Activated CD8-positive, alpha-beta memory T cell treated with anti-CD3 and anti-CD28 coated beads, Interleukin-2, amount 50 U/mL, for 24 hours (primary cell): ENCODE results near the gene SERPINA6.
"Not testable (repeated sequence)": the region's sequence is repeated elsewhere in the genome, so short reads cannot be mapped to it uniquely, and the experiment has no call there.

Source experiments
- DNase-seq: peaks from one replicate; pipeline ENCODE4 v3.0.0-alpha.2; 2020; ENCODE audit errors: extremely low read depth

The SERPINA6 gene

DNA sequence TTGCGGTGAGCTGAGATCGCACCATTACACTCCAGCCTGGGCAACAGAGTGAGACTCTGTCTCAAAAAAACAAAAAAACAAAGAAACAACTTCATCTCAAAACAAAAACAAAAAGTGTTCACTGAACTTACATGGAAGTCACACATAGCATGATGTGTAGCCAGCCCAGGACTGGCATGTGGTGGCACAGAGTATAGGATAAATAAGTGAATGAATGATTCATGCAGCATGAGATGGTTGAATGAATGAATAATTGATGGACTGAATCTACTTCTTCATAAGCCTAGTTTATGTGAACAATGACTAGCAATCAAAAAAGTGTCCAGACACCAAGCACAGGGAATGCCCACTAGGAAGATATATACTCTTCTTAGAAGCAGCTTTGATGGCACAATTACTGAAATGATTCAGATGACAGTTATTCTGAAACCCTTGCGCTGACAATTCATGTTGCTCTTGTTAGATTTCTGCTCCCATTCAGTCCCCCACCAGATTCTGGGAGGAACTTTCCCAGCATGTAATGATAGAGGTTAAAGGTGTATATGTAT, 31.6 kb upstream of the SERPINA6 start:
- no peak for DNase-seq

GRCh38 chr14:94354190-94354589, 31.1 kb upstream of the SERPINA6 start:
- not testable (repeated sequence) for DNase-seq

GRCh38 chr14:94349276-94349675, 26.1 kb upstream of the SERPINA6 start:
- no peak for DNase-seq

DNA sequence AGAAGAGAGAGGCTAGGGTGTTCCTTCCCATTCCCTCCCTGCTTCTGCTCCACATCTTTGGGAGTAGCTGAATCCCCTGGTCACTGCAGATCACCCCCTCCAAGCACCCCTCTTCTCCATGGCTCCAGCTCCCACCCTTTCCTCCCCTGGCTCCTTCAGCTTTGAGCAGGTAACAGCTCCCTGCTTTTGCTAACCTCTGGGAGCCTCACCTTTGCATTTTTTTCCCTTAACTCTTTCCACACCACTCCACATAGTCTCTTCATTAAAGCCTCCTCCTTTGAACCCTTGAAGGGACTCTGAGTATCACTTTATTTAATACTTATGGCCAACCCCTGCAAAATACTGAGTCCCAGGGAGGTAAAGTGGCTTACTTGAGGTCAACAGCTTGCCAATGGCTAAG, 25.7 kb upstream of the SERPINA6 start:
- no peak for DNase-seq

DNA sequence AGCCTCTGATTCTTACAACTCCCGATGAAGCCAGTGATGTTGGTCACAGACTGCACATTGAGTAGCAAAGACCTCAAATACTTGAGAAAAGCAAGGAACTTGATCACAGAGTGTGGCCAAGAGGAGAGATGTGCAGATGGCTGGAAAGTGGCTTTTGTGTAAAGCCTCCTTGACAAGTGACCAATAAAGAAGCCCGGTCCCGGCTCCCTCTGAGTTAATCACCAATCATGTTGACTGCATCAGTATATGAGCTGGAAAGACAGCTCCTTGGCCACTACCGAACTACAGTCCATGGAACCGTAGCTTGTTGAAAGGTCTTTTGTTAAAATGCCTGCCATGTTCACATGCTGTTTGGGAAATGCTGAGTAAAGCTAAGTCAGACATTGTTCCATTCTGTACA, 23.7 kb upstream of the SERPINA6 start:
- DNase-seq, result no peak

- peak; percentile 23 for DNase-seq
Observed at GRCh38 chr14:94346065-94346786, 23.1 kb upstream of the SERPINA6 start.

DNA sequence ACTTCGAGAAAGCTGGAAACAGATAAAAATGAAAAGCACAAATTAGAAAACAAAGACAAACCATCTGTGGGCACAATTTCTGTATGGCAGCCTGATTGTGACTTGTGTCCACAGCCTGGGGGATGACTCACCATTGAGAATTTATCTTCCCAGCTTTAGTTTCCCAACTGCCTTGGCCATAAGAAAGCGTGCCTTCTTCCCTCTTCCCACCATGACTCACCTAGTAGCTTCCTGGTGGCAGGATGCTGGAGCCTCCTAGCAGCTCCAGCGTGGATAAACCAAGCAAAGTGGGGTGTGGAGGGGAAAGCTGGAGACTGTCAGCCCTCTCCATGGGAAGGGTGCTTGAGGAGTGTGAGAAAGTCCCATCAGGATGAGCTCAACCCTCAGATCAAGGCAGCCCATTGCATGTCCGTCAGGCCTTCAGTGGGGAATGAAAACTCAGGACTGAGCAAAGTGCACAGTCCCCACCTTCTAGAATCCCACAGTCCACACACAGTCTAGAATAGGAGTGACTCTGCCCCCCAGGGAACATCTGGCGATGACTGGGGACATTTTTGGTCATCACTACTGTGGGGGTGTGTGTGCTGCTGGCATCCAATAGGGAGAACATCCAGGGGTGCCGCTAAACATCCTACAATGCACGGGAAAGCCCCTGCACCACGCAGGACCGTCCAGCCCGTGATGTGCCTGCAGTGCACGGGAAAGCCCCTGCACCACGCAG, 22.4 kb upstream of the SERPINA6 start:
- DNase-seq, result no peak

DNA sequence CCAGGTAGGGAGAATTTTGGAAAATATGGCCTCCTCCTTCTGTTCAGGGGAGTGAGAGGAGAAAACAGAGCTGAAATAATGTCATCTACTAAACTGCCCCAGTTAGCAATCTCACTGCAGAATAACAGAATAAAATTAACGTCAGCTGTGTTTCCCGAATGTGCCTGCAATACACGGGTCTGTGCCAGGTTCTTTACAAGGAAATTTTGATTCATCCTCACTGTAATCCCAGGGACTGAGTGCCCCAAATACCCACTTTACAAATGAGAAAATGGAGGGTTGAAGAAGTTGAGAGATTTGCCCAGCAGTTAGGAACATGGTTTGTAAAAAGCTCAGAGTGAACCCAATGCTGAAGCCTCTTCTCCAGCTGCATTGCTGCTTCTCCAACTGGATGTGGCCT, 21.3 kb upstream of the SERPINA6 start:
- no peak for DNase-seq

GRCh38 chr14:94343238-94344005, 20.3 kb upstream of the SERPINA6 start:
- DNase-seq, result no peak

DNA sequence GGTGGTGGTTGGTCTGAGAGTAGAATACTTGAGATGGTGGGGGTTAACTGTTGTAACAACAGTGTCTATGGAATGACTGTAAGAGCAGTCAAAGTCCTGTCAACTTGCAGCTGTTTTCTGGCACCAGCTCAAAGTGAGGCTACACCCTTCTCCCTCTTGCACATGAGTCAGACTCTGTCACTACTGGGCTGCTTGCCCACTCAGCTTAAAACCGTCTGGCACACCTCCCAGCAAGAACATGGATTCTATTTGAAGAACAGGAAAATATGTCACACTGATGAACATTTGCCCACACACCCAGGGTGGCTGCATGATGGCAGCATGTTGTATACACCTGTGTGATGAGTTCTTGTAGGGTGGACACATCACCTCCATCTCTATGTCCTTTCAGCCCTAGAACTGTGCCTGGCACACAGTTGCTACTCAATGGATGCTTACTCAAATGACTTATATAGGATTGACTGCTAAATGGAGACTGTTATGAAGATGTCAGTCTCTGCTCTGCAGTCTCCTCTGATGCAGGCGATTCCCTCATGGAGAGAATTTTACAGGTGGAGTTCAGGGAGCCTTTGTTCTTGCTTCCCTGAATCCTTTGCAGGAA, 19.3 kb upstream of the SERPINA6 start:
- no peak for DNase-seq

- no peak for DNase-seq
Observed at GRCh38 chr14:94341656-94342333, 18.7 kb upstream of the SERPINA6 start.

DNA sequence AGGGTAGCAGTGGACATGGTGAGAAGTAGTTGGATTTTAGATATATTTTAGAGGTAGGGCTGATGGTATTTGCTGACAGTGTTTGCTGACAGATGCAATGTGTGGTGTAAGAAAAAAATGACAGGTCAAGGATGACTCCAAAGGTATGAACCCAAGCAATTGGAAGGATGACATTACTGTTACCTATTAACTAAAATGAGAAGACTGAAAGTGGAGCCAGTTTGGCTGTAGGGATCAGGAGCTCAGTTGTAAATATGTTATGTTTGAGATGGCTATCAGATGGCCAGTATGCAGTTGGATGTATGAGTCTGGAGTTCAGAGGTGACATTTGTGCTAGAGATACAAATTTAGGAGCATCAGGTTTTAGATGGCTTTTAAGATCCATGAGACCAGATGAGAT, 17.4 kb upstream of the SERPINA6 start:
- DNase-seq, result no peak

DNA sequence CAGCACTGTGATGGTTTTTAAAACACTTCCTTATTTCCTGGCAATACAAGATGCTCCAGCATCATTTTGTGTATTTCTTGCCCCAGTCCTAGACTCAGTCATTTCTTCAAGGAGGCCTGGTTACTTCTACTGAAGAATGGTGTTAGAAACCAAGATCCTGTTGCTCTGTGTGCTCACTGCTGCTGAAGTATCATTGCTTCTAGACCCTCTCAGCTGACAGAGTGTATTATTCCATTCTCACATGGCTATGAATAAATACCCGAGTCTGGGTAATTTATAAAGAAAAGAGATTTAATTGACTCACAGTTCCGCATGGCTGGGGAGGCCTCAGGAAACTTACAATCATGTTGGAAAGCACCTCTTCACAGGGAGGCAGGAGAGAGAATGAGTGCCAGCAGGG, 14.9 kb upstream of the SERPINA6 start:
- DNase-seq, result no peak

GRCh38 chr14:94337274-94337673, 14.1 kb upstream of the SERPINA6 start:
- no peak for DNase-seq

- no peak for DNase-seq
Observed at GRCh38 chr14:94334872-94335271, 11.7 kb upstream of the SERPINA6 start.

DNA sequence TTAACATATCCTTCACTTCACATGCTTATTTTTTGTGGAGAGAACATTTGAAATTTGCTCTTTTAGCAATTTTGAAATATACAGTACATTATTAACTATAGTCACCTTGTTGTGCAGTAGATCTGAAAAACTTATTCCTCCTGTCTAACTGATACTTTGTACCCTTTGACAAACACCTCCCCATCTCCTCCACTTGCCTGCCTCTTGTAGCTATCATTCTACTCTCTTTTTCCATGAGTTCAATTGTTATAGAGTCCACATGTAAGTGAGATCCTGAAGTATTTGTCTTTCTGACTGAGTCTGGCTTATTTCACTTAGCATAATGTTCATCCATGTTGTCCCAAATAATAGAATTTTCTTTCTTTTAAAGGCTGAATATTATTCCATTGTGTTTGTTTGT, 9.5 kb upstream of the SERPINA6 start:
- no peak for DNase-seq

DNA sequence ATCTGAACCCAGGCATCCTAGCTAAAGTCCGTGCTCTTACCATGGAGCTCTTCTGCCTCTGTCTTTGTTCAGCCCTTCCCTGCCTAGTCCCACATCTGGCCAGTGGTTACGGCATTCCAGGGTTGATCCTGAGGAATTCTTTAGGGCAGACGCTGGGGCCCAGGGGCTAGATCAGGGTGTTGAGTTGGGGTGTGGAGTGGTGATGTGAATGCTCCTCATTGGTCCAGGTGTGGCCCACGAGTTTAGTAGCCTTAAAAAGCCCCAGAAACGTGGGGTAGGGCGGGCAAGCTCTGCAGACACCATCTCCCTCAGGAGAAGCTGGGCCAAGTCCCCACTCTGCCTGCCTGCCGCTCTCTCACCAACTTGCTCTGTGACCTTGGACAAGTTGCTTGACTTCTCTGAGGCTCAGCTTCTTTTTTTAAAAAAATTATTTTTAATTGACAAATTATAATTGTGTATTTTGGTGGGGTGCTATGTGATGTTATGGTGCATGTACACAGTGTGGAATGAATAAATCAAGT, 9.0 kb upstream of the SERPINA6 start:
- DNase-seq, result no peak

DNA sequence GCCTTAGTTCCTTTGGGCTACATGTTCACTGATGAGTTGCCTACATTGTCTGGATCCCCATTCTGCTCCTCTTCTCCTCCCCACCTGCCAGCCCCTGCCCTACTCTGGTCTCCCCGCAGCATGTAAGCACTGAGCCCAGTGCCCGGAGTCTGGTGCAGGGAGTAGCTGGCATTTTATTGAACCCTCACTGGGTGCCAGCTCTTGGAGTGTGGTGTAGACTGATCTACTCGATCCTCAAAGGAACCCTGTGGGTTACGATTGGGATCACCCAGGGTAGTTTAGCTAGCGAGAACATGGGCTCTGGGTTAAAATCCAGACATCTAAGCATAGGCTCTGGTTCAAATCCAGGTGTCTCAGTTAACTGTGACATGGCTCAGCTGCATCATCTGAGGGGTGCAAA, 8.3 kb upstream of the SERPINA6 start:
- DNase-seq, result no peak

DNA sequence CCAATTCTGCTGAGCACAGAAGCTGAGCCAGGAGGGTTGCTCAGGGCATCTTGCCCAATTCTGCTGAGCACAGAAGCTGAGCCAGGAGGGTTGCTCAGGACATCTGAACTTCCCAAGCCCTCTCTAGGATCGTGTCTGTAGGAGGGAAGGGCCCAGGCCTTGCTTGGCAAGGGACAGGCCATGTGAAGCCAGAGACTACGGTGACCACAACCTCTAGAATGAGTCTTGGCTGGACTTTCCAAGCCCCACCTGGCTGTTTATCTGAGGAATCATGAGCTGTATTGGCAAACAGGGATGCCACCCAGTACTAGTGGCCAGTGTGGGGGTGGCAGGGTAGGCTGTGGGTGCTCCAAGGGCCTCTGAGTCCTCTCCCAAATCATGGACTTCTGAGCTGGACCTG, 7.7 kb upstream of the SERPINA6 start:
- DNase-seq, result no peak

DNA sequence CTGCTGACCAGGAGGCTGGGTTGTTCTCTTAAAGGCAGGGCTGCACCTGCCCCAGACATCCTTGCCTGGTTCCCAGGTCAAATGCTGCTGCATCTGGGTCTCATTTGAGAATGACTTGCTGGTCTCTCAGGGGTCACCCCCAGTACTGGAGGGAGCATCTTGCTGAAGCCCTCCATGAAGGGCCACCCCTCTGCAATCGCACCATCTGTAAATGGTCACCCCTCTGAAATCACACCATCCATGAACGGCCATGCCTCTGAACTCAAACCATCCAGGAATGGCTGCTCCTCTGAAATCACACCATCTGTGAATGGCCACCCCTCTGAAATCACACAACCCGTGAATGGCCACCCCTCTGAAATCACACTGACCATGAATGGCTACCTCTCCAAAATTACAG, 7.3 kb upstream of the SERPINA6 start:
- no peak for DNase-seq

GRCh38 chr14:94329857-94330256, 6.7 kb upstream of the SERPINA6 start:
- DNase-seq, result no peak
